C4-2B (cell line): Measurements from ENCODE around the gene HS2ST1.

Source experiments
- ZFX ChIP-seq: fragments of 450-650 bp; IDR thresholded peaks from 2 replicates; pipeline ENCODE4 v1.6.1; 2017
- TF ChIP-seq, protein P1 (sequence below): fragments of 450-650 bp; conservative IDR thresholded peaks from 2 replicates; pipeline ENCODE4 v1.5.1; 2017; ENCODE audit warnings: mild to moderate bottlenecking

- TF ChIP-seq, protein P1, sequence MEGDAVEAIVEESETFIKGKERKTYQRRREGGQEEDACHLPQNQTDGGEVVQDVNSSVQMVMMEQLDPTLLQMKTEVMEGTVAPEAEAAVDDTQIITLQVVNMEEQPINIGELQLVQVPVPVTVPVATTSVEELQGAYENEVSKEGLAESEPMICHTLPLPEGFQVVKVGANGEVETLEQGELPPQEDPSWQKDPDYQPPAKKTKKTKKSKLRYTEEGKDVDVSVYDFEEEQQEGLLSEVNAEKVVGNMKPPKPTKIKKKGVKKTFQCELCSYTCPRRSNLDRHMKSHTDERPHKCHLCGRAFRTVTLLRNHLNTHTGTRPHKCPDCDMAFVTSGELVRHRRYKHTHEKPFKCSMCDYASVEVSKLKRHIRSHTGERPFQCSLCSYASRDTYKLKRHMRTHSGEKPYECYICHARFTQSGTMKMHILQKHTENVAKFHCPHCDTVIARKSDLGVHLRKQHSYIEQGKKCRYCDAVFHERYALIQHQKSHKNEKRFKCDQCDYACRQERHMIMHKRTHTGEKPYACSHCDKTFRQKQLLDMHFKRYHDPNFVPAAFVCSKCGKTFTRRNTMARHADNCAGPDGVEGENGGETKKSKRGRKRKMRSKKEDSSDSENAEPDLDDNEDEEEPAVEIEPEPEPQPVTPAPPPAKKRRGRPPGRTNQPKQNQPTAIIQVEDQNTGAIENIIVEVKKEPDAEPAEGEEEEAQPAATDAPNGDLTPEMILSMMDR, result no peak
- no peak for TF ChIP-seq ZFX
These were observed 27.6 kb downstream of the HS2ST1 start for GRCh38 chr1:86942042-86942441.
